RCC 7860 (cell line): ENCODE results near the gene FBXO36.
"Not testable (repeated sequence)": the region's sequence is repeated elsewhere in the genome, so short reads cannot be mapped to it uniquely, and the experiment has no call there.

ENCODE experiments used
- DNase-seq: peaks from one replicate; pipeline ENCODE4 v3.0.0-alpha.2; 2015; ENCODE audit warnings: low spot score
- FAIRE-seq: peaks from 2 replicates; lab custom pipeline; 2012; peaks lifted over from hg19 to GRCh38; lab: Jason Lieb, UNC

The FBXO36 gene

DNA sequence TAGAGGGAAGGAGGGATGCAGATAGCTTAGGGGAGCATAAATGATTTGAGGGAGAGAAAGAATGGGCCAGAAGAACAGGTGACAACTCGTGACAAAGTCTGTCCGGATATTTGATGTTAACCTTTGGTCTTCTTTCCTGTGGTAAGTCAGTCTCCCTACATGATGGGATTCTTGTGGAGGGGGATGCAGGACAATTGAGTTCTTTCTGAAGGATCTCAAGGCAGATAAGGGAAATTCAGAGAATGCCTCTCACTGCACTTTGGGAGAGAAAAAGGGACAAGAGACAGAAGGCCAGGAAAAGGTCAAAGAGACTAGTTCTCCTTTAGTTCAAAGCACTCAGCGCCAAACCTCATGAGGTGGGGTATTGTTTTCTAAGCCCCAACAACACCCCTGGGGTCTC, 34.2 kb downstream of the FBXO36 start:
- no peak for FAIRE-seq
- DNase-seq, result no peak

DNA sequence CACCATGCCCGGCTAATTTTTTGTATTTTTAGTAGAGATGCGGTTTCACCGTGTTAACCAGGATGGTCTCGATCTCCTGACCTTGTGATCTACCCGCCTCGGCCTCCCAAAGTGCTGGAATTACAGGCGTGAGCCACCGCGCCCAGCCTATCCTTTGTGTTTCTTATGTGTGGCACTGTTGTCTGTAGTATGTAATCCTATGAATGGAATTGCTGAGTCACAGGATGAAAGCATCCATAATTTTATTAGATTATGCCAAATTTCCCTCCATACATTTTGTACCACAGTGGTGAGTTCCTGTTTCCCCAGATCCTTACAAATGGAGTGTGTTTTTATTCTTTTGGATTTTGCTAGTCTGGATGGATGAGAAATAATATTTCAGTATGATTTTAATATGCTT, 41.3 kb downstream of the FBXO36 start:
- DNase-seq, FAIRE-seq: not testable (repeated sequence)

DNA sequence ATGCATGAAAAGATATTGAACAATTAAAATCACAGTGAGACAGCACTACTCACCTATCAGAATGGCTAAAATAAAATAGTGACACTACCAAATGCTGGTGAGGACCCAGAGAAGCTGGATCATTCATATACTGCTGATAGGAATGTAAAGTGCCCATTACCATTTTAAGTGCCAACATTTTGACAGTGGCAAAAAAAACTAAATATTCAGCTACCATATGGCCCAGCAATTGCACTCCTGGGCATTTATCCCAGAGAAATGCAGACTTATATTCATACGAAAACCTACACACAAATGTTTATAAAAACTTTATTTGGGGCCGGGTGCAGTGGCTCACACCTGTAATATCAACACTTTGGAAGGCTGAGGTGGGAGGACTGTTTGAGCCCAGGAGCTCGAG, 47.6 kb downstream of the FBXO36 start:
- DNase-seq, result no peak
- FAIRE-seq, result no peak

DNA sequence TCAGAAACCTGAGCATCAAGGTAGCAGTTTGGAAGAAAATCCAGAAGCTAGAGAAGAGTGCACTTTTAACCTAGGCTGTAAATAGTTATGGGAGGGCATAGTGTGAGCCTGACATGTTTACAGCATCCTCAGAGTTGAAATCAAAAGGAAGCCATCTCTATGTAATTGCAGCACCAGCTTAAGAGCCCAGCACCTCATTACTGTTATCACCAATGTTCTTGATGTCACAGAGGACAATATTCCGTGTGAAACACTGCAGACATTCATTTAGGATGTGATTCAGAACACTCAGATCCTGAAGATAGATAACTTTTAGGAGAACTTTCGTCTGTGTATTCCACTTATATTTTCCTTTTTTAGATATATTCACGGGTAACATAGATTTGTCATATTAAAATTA, 48.1 kb downstream of the FBXO36 start:
- no peak for DNase-seq
- no peak for FAIRE-seq

DNA sequence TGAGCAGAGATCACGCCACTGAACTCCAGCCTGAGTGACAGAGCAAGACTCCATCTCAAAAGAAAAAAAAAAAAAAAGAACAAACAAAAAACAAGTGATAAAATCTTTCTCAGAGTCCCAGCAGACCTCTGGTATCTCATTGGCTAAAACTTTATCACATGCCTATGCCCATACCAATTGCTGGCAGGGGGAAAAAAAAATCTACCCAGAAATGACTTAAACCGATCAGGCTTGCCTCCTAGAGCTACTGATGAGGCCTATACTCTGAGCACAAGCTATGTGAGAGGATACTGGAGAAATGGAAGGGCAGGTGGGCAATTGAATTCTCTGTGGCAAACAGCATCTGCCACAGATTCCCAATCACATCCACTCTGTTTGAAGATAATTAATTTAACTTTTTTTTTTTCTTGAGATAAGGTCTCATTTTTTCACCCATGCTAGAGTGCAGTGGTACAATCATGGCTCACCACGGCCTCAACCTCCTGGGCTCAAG, 49.0 kb downstream of the FBXO36 start:
- DNase-seq (no peak), FAIRE-seq (no peak)

DNA sequence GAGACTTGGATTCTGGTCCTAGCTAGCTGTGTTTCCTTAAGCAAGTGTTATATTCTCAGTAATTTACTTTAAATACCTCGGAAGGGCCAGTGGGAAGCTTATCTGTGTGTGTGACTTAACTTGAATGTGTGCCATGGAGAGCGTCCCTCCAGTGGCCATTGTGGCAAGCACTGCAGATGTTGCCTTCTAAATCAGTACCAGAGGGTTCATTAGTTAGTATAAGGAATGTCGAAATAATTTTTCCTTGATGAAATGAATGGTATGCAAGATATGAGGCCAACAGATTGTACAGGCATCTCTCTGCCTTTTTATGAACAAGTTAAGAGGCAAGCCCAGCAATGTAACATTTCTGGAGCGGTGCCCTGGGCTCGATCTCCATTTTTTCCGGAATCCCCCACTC, 52.0 kb downstream of the FBXO36 start:
- no peak for DNase-seq
- no peak for FAIRE-seq

DNA sequence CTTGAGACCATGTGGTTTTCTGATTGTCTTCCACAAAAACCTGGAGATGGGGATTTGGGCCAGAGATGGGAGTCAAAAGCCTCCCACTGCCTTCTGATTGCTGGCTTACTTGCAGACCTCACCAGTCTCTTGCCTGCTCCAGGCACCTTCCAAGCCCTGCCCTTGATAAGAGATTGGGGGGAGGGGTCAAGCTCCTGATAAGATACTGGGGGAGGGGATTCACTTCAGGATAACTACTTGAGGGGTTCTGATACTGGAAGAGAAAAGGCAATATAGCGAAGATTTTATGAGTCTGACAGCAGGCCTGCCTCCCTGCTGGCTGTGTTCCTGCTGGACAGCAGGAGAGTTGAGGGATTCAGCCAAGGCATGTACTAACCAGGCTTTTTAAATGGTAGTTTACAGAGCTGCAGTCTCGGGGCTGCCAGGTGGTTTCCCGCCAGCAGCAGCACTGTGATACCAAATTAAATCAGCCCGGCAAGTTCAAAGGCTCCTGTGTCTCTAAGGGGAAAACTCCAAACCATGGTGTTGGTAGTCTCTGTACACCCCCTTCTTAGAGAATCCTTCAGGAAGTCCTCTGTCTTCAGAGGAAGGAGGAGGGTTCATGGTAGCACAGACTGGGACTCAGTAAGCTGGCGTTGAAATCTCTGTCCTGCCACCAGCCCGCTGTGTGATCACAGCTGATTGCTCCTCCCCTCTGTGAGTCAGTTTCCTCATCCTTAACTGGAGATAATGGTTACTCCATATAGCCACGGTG, 58.3 kb downstream of the FBXO36 start:
- FAIRE-seq, result peak; percentile 72

DNA sequence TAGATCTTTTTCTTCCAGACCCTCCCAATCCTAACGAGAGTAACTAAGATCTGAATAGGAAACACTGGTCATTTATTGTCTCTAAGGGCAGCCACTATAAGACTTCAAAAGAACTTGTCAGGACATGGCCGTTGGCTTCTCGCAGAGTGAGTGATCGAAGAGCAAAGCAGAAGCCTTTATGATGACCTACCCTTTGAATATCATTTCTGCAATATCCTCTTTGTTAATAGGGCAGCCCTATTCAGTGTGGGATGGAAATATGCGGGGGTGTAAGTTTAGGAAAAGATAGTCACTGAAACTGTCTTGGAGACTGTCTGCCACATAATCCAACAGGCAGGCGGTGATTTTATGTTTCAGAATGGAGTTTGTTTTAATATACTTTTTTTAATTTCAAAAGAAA, 70.9 kb downstream of the FBXO36 start:
- FAIRE-seq (no peak), DNase-seq (no peak)

More for the DNA sequence above, 58.3 kb downstream of the FBXO36 start:
- peak; percentile 66 for DNase-seq

DNA sequence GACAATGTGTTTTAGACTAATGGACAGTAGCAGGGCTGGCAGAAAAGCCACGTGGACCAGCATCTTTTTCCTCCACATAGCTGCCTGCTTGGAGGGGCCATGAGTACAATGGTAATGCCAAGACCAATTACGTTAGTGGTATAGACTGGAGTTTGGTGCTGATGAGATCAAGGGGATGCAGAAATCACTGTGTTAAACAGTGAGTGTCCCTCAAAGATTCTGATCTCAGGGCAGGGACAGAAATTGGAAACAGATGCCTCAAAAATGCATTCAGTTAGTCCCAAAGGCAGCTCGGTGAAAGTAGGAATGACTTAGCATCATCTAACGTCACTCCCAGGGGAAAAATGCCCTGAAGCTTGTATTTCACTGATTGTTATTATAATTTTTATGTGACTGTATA, 74.0 kb downstream of the FBXO36 start:
- FAIRE-seq, result no peak
- no peak for DNase-seq

DNA sequence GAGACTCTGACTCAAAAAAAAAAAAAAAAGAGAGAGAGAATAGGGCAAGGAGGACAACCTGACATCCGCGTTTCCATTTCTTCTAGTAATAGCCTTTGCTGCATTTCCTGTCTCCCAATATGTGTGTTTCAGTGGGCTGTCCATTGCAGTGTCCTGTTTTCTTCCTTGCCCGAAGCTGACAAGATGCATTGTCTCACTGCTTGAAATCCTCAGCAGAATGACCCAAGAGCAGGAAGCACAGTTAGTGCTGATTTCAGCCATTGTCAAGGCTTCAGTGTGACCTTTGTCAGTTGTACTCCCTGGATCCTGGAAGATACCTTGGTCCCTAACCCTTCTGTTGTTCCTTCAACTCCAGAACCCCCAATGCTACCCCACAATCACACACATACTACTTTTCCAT, 75.3 kb downstream of the FBXO36 start:
- no peak for FAIRE-seq
- no peak for DNase-seq

DNA sequence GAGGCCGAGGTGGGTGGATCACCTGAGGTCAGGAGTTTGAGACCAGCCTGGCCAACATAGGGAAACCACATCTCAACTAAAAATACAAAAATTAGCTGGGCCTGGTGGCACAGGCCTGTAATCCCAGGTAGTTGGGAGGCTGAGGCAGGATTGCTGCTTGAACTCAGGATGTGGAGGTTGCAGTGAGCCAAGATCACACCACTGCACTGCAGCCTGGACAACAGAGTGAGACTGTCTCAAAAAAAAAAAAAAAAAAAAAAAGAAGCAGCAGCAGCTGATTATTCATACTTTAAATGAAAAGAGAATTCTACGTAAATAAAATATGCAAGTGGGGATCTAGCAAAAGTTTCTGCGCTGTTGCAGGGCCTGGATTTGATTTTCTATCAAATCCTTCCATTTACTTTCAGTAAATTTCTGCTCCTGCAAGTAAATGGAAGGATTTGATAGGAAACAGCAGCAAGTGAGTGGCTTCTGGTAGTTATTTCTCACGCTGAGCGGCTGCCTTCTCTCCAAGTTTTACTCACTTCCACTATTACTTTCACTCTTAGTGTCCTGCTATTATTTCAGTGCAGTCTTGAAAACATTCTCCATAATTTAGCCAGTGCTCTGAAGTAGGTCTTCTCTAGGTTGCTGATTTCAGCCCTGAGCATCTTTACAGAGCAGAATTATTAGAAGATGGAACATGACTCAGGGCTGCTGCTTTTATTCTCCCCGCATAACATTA, 78.0 kb downstream of the FBXO36 start:
- FAIRE-seq (no peak), DNase-seq (no peak)

DNA sequence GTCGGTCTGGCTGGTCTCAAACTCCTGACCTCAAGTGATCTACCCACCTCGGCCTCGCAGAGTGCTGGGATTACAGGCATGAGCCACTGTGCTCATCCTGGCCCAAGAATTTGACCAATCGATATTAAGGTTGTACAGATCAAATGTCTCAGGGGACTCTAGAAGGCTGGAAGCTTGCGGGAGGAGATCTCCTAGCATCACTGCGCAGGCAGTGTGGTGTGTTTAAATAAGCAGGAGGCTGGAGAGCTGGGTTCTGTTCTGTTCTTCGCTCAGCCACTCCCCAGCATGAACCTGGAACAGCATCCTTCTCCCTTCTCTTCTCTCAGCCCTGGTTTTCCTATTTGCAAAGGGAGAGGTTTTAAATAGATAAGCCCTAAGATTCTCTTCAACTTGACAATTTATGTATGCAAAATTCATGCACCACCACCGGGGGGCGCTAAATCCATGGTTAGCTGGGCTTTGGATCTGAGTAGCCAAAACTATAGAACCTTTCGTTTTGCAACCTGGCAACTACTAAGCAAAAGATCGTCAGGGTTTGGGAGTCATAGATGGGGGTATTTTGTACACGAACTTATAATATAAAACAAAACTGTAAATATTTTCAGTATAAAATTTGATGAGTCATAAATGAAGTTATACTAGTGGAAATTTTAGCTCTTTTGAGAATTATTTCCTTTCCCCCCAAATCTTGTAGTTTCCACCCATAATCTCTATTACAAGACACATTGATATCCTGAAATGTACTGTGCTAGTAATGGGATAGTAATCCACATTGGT, 85.8 kb downstream of the FBXO36 start:
- FAIRE-seq (no peak), DNase-seq (peak; percentile 44)

DNA sequence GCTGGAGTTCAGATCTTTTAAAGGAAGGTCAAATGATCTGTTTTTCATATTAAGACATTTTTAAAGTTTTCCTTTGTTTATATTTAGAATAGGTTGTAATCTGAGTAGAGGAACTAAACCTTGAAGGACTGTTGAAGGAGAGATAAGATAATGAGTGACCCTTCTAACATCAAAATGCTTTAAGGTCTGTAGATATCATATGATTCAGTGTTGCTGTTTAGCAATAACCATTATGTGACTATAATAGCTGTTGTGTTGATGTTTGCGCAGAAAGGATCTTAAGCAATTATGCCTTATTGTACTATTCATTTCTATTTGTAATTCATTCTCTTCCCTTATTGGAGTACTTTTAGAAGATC, 86.4 kb downstream of the FBXO36 start:
- DNase-seq, result no peak
- FAIRE-seq, result no peak

DNA sequence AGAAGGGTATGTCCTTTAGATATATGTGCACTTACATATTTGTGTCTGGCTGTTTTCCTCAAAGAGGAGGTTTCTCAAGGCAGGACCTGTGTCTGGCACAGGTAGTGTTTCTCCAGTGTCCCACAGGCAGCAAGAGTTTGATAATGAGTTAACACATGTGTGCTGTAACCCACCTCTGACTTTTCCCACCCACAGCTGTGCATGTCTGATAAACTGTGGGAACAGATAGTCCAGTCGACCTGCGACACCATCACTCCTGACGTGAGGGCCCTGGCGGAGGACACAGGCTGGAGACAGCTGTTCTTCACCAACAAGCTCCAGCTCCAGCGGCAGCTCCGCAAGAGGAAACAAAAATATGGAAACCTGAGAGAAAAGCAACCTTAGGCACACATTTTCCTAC, 88.2 kb downstream of the FBXO36 start:
- FAIRE-seq, result no peak

DNA sequence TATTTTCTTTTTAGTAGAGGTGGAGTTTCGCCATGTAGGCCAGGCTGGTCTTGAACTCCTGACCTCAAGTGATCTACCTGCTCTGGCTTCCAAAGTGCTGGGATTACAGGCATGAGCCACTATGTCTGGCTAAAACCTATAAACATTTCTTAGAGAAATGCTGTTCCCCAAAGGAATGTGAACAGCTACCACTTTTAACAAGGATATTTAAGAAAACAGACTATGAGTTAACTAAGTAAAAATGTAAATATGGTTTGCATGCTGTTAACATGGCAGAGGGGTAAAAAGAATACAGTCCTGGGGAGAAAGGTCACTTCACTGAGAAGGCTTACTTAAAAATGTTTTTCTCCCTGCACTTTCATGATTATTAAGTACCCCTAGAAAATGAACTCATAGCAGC, 89.3 kb downstream of the FBXO36 start:
- no peak for DNase-seq
- no peak for FAIRE-seq

More for the DNA sequence above, 88.2 kb downstream of the FBXO36 start:
- no peak for DNase-seq

DNA sequence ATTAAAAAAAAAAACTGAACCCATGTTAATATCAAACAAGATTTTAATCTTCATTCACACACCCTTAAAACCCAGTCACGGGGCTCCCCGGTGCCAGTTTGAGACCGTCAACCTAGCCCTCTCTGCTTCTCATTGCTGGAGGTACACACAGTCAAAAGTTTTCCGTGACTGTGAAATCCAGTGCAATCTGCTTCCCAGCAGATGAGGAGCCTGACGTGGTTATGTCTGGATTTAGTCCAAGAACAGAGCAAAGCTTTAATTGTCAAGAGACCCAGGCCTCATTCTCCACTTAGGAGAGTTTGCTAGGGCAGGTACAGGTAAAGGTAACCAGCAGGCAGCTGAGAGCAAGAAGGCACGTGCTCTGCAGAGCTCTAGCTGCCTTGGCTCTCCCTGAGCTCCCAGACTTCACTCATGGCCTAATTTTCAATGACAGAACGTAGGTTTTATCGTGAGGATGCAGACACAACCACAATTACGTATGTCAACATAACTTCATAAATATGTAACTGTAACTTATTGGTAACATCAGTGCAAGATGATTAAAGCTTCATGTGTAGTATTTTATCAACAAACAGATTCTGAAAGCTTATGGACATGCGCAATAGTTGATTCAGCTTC, 90.1 kb downstream of the FBXO36 start:
- no peak for FAIRE-seq

DNA sequence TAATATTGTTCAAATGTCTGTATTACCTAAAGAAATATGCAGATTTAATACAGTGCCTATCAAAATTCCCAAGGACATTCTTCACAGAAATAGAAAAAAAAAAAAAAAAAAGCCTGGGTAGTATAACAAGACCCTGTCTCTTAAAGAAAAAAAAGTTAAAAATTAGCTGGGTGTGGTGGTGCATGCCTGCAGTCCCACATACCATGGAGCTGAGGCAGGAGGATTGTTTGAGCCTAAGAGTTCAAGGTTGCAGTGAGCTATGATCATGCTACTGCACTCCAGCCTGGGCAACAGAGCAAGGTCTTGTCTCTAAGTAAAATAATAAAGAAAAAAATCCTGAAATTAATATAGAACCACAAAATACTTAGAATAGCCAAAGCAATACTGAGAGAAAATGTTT, 94.5 kb downstream of the FBXO36 start:
- FAIRE-seq (peak; percentile 4), DNase-seq (no peak)

More for the DNA sequence above, 90.1 kb downstream of the FBXO36 start:
- no peak for DNase-seq

DNA sequence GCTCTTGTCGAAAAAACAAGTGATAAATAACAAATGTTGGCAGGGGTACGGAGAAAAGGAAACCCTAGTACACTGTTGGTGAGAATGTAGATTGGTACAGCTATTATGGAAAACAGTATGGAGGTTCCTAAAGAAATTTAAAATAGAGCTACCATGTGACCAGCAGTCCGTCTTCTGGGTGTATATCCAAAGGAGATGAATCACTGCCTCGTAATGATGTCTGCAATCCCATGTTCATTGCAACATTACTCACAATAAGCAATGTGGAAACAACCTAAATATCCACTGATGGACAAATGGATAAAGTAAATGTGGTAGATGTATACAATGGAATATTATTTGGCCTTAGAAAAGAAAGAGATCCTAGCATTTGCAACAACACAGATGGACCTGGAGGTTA, 95.8 kb downstream of the FBXO36 start:
- DNase-seq (no peak), FAIRE-seq (no peak)

DNA sequence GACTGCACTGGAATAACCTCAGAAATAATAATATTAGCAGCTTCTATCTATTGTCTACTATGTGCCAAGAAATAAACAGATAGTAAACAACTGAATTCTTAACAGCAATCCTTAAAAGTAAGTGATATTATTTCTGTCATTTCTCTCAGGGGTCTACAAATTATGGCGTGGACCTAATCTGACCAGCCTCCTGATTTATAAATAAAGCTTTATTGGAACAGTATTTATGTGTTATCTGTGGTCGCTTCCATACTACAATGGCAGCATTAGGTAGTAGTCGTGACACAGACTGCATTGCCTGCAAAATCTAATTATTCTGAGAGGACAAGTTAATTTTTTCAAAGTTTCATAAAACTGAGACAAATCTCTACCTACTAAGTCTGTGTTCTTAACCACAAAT, 97.4 kb downstream of the FBXO36 start:
- FAIRE-seq (no peak), DNase-seq (no peak)

DNA sequence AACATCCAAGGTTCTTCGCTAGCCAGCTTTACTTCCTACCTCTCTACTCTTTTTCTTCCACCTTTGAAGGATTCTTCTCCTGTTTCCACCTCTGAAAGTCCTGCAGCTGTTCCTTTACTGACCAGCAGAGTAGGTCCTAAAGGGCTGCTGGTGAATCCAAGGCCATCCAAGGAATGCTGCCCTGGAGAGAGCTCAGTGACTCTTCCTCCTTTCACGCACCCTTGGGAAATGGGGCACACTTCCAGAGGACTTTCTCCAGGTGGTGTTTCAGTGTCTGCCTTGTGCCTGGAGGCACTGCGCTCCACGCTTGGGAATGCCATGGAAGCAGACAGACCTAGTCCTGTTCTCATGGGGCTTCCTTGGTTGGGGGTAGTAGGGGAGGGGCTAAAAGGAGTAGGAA, 101.0 kb downstream of the FBXO36 start:
- DNase-seq (no peak), FAIRE-seq (no peak)

DNA sequence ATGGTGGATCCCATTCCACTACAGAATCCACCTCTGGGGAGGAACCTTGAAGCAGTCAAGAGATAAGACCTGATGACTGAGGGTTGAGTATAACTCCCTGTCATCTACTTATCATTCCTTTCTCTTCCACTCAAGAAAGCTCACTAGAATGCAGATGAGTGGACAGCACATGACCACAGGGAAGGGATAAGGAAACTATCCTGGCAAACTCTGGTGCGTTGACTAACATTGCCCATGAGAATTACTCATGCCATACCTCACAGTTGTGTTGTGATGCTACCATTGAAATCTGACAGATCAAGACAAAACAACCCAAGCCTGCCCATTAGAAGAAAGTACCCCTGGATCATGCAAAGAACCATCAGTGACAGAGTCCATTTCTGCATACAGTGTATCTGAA, 119.9 kb downstream of the FBXO36 start:
- DNase-seq, result no peak
- FAIRE-seq, result no peak
